GM18519 (cell line): ENCODE data around the gene ULK4.

Experiments used
- ATAC-seq: cut with Tn5 transposase; IDR thresholded peaks from one replicate; pipeline ENCODE4 v1.9.1; 2021; ENCODE audit warnings: mild to moderate bottlenecking, moderate library complexity; ENCODE audit not compliant: unreplicated experiment, low FRiP score

ULK4 gene

DNA sequence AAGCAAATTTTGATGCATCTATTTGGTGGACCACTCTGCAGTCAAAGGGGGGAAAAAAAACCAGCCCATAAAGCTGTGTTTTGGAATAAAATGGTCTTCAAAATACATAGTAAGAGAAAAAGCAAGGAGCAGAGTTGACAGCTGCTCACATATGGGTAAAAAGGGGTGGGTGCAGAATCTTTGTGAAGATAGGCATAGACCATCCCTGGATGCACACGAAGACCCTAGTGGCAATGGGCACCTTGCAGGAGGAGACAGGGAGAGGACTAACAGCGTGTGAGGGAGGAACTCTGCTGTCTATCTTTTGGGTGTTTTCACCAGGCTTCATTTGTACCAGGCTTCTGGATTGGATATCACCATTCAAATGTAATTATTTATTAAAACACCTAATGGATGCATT lies 718.7 kb downstream of the ULK4 start:
- ATAC-seq: no peak

DNA sequence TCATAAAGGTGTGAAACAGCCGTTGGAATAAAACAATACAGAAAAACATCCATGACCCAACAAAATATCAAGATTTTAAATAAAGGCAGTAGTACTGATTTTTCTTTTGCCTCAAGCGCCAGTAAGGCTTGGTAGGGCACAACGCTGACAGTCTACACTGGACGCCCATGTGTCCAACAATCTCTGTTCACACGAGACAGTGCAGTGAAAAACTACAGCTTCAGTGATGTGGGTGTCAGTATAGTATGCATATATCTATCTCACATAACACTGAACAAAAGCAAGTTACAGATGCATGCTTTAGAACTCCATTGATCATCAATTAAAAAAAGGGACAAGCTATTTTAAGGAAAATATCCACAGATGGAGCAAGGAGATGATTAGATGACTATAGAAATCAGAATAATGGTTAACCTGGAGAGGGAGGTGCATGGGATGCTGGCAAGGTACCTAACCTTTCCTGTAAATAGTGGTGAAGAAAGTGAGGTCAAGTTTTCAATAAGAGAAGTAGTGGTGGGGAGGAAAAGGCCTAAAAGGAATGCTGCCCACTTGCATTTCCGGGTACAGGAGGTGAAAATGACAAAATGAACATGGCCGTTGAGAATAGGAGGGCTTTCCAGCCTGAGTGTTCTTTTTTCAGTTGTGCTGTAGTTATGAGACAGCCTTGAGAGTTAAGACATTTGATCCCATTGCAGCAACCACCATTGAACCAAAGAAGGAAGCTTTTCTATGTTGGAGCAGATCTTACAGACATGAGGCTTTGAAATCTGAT lies 719.9 kb downstream of the ULK4 start:
- no peak for ATAC-seq

DNA sequence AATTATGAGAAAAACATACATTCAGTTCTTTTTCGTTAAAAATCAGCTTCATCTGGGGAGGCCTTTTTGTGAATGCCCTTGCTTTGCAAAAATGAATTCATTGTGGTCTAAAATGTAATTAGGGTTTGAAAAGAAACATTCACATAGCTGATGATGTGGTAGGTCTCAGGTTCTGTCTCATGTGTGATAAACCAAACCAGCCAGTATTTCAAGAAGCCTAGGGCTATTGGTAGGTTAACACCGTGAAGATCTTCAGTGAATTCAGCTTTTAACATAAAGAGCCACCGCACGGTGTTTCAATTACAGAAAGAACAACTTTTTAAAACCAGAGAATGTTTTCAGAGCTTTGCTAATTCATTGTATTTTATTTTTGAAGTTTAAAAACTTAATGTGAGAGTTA lies 720.7 kb downstream of the ULK4 start:
- ATAC-seq: no peak

DNA sequence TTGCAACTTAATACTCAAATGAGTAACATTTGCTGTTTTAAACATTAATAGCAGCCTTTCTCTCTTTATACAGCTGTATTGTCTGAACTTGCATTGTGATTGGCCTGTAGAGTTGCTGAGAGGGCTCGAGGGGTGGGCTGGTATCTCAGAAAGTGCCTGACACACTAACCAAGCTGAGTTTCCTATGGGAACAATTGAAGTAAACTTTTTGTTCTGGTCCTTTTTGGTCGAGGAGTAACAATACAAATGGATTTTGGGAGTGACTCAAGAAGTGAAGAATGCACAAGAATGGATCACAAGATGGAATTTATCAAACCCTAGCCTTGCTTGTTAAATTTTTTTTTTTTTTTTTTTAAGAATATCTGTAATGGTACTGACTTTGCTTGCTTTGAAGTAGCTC lies 722.3 kb downstream of the ULK4 start:
- no peak for ATAC-seq

DNA sequence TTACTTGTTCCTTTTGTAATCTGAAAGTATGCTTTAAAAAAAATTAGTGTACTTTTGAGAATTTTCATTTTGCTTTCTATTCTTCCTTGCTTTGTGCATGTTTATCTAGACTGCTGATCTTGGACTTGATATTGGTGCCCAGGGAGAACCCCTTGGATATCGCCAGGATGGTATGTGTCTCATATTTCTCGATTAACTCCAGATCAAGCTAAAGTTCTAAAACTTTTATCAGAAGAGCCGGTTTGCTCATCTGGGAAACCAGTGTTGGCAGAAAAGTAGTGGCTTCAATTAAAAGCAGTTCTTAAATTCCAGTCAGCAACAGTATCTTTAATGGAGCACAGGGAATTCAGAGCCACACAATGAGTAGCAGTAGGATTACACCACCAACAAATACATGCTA lies 724.0 kb downstream of the ULK4 start:
- ATAC-seq: no peak

DNA sequence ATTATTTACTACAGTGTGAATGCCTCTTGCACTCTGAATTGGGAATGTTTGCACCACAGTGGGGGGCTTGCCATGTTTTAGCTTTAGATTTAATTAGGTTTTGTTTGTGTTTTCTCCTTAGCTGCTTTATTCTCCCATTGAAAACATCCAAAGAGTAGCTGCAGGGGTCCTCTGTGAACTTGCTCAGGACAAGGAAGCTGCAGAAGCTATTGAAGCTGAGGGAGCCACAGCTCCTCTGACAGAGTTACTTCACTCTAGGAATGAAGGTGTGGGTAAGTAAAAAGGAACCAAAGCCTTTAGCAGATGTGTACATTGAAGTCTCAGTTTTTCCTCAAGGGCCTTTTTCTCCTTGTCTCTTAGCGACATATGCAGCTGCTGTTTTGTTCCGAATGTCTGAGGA lies 725.7 kb downstream of the ULK4 start:
- ATAC-seq: no peak

DNA sequence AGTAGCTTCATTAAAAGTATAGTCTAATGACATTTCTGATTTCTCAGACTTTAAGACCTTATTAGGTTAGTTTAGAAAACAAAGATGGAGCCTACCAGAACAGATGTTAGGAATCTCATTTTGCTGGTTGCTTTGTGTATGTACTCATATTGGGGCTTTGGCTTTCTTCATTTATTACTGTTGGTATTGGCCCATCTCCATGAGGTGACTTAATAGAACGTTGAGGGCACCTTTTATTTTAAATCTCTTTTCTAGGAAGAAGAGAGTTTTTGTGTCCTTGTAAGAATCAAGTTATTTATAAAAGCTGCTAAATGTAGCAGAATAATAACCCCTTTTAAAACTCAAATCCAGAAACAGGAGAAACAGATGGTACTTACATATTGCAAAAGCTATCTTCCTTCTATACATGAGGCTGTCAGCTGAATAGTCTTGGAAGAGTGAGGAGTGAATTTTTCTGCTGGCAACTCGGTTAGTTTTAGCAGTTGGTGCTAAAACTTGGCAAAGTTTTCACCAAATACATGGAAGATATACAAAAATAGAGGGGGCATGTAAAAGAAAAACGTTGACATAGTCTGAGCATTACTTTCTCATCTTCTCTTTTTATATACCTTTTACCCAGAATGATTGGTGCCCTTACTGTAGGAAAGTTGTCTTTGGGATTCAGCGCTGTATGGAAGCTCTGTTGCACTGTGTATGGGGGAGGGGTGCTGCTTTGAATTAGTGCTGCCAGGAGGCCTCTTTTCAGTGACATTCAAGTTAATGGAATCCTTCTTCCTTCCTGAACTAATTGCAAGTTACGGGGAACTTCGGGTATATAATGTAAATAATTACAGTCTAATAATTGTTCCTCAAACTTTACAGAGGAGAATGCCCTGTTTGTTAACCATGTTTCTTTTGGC lies 726.8 kb downstream of the ULK4 start:
- ATAC-seq: no peak

DNA sequence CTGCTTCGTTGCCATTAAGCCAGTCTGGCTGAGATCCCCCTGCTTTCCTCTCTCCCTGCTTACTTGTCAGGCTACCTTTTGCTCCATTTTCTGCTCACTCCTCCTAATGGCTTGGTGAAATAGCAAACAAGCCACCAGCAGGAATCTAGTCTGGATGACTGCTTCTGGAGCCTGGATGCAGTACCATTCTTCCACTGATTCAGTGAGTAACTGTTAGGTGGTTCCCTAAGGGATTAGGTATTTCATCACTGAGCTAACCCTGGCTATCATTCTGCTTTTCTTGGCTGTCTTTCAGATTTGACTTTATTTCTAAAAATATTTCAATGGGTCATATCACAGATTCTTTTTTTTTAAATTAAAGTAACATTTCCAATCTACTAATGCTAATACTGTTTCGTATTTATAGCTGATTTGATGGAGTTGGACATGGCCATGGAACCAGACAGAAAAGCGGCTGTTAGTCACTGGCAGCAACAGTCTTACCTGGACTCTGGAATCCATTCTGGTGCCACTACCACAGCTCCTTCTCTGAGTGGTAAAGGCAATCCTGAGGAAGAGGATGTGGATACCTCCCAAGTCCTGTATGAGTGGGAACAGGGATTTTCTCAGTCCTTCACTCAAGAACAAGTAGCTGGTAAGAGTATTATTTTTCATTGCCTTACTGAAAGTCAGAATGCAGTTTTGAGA lies 737.6 kb downstream of the ULK4 start:
- no peak for ATAC-seq

DNA sequence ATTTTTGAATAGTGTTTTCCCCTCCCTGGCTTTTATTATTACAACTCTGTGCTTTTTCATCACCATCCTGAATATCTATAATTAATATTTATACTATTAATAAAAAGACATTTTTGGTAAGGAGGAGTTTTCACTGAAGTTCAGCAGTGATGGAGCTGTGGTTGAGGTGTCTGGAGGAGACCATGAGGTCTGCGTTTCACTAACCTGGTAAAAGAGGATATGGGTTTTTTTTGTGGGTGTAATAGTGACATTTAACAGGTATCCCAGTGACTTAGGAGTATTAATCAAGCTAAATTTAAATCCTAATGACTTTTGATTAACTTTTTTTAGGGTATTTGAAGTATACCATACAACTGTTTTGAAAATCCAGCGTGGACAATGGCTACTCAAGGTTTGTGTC lies 738.2 kb downstream of the ULK4 start:
- no peak for ATAC-seq

DNA sequence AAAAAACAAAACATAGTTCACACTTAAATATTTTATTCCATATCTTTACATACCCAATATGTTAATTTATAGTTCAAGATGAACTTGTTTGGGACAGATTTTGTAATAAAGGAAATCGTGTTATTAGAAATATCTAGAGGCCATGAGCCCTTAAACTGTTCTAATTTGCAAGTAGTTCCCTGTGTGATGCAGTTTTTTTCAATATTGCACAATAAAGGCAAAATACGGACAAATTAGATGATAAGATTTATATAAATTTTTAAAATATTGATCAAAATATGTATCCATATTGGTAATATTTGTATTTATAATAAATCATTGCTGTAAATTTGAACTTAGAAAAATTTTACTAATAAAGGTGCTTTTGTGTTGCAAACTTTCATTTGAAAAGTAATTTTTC lies 738.8 kb downstream of the ULK4 start:
- no peak for ATAC-seq

DNA sequence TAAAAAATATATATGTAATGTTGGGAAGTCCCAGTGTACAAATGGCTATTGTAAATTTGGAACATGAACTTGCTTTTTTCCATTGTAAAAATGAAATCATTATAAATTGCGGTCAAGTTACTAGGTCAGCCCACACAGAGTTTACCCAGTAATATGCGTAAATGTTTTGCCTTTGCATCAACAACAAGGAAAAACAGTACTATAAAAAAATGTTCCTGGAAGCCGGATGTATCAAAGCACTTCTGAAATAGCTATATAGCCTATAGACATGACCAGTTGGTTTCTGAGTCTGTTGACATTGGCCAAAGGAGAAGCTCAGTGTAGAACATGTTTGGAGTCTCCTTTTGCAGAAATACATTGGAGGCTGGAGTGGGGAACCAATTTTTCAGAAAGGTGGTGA lies 739.4 kb downstream of the ULK4 start:
- ATAC-seq: no peak

DNA sequence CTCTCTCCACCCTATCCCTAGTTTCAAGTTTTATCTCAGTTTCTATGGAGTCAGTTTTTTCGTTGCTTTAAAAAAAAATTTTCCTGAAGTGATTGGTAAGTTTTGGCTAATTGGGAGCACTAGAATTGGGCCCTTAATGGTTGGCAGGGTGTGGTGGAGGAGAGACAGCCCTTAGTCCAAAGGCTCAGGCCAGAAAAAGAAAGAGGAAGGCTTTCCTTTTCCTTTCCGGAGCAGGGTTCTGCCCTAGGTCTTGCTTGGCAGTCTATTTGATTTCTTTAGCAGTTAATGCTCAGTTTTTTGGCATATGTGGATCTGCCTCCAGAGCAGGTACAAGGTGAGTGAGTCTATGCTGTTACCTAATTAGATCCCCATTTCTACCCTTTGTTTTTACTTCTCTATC lies 739.9 kb downstream of the ULK4 start:
- no peak for ATAC-seq

DNA sequence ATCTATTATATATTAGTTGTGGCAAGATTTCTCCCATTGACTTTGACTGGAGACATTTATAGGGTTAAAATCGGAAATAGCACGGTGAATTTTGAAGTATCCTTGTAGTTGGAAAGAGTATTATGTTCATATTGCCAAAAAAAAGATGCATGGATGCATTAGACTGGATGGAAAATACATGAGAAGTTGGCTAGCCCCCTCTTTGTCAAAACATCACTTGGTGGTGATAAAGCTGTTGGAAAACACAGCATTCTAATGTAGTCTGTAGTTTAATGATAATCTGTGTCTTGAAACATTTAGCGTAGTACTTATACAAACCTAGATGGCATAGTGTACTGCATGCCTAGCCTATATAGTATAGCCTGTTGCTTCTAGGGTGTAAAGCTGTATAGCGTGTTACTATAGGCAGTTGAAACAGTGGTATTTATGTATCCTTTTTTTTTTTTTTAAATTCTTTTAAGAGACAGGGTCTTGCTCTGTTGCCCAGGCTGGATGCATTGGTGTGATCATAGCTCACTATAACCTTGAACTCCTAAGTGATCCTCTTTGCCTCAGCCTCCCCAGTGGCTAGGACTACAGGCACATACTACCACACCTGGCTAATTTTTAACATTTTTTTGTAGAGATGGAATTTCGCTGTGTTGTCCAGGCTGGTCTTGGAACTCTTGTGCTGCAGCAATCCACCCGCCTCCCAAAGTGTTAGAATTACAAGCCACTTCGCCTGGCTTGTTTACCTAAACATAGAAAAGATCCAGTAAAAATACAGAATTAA lies 740.8 kb downstream of the ULK4 start:
- no peak for ATAC-seq

DNA sequence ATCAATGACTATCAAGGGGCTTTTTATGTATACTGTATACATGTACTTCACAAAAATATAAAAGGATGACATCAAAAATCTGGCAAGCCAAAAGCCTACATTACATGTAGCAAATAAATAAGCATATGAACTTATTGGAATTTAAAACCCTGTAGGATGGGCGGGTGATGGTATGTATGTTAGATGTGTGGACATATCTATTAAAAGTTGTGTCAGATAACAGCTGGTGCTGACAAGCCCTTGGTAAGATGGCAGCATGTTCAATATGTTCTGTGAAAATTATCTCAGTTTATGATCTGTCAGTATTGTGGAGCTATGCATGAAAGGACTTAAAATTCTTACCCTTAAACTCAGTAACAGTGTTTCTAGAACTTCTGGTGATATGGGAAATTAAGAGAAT lies 742.5 kb downstream of the ULK4 start:
- no peak for ATAC-seq

DNA sequence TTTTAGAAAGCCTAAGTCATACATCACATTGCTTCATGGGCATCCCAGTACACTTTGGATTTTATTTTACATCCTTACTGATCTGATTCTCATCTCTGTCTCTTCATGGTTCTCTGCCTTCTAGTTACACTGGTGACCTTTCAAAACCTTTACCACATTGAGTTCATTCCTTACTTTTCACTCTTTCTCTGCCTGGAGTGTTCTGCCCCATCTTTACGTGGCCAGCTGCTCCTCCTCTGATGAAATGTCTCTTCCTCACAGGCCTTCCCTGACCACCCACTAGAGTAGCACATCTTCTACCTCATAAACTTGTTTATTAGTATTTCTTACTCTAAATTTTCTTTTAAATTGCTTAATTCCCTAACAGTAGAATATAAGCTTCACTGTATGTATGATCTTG lies 744.9 kb downstream of the ULK4 start:
- ATAC-seq: no peak

DNA sequence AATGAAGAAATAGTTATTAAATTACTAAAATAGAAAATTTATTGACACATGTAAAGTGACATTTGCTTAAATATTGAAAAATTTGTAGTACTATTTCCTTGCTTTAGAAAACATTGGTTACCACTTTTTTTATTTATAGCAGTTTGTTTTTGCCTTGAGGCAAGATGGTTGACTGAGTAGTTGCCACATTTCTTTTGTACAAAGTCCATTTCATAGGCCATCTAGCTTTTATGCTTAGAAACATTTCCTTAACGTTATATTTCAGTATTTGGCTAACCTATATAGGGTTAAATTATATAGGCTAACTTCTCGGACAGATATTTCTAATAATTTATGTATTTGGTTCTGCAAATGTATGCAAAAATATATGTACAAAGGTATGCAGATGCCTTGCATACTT lies 745.5 kb downstream of the ULK4 start:
- no peak for ATAC-seq

DNA sequence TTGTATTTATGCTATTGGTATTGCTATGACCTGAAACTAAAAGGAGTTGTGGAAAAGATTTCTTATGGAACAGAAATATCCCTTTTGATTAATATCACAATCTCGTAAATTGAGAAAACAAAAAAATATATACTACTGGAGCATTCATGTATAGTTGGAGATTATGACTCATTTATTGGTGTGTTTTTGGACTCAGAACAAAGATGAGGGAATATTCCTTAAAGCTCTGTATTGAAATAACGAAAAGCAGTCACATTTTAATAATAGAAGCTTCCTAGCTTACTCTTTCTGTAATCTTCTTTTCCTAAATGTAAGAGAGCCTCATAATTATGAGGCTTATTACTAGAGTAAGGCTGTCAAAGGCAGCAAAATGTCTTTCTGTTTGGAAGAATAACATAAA lies 748.3 kb downstream of the ULK4 start:
- no peak for ATAC-seq

DNA sequence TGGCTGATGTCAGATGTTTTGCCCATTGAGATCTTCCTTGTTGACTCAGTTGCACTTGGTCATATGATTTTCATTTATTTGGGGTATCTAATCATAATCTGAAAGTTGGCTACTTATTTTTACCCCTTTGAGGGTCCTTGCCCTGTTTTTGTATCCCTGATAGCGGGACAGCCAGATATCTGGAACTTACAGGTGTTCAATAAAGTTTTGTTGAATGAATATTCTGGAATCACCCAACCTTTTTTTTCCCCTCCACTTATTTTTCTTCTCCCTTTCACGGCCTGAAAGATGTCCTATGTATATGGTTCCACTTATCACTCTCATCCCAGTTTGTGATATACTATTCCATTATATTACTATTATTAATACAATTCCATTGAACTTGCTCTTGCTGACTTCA lies 749.8 kb downstream of the ULK4 start:
- no peak for ATAC-seq

DNA sequence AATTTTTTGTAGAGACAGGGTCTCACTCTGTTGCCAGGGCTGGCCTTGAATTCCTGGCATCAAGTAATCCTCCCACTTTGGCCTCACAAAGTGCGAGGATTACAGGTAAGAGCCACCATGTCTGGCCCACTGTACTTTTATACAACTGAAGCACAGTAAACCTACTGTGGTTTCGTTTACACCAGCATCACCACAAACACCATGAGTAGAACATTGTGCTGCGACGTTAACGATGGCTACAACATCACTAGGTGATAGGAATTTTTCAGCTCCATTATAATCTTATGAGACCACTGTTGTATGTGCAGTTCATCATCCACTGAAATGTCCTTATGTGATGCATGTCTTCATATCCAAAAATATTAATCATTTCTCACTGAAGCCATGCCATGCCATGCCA lies 750.9 kb downstream of the ULK4 start:
- no peak for ATAC-seq

DNA sequence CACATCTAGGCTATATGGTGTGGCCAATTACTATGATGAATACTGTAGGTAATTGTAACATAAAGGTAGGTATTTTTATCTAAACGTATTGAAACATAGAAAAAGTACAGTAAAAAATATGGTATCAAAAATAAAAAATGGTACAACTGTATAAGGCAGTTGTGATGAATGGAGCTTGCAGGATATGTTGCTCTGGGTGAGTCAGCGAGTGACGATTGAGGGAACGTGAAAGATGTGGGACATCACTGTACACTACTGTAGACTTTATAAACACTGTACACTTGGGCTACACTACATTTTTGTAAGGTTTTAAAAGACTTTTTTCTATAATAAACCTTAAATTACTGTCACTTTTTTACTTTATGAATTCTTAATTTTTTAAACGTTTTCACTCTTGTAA lies 752.3 kb downstream of the ULK4 start:
- ATAC-seq: no peak
